Bone marrow (tissue), 2 donors: Measurements from ENCODE around the gene RUNX2.
"Not testable (repeated sequence)": the region's sequence is repeated elsewhere in the genome, so short reads cannot be mapped to it uniquely, and the experiment has no call there.

Experiments used
- DNase-seq, 2 donors: peaks; one replicate each; lab custom pipeline; 2025; lab: John Stamatoyannopoulos, UW

RUNX2 gene

GRCh38 chr6:45457141-45457540 is 129.0 kb downstream of the RUNX2 start:
- DNase-seq = no peak

GRCh38 chr6:45458672-45459071 is 130.5 kb downstream of the RUNX2 start:
- DNase-seq = no peak

GRCh38 chr6:45460166-45460565 is 132.0 kb downstream of the RUNX2 start:
- no peak for DNase-seq

GRCh38 chr6:45461486-45461885 is 133.4 kb downstream of the RUNX2 start:
- no peak for DNase-seq

- no peak for DNase-seq
Measured at GRCh38 chr6:45462190-45463134, 134.3 kb downstream of the RUNX2 start.

- no peak for DNase-seq
Measured at GRCh38 chr6:45464685-45465084, 136.6 kb downstream of the RUNX2 start.

GRCh38 chr6:45466686-45467085 is 138.6 kb downstream of the RUNX2 start:
- no peak for DNase-seq

GRCh38 chr6:45467417-45467816 is 139.3 kb downstream of the RUNX2 start:
- DNase-seq = not testable (repeated sequence)

GRCh38 chr6:45467853-45468252 is 139.7 kb downstream of the RUNX2 start:
- no peak for DNase-seq

GRCh38 chr6:45469663-45470062 is 141.5 kb downstream of the RUNX2 start:
- no peak for DNase-seq

GRCh38 chr6:45470131-45470738 is 142.1 kb downstream of the RUNX2 start:
- DNase-seq = no peak

- DNase-seq = no peak
Measured at GRCh38 chr6:45472382-45472781, 144.3 kb downstream of the RUNX2 start.

GRCh38 chr6:45473121-45473993 is 145.2 kb downstream of the RUNX2 start:
- DNase-seq = no peak

GRCh38 chr6:45474376-45474775 is 146.2 kb downstream of the RUNX2 start:
- DNase-seq = no peak

- DNase-seq = no peak
Measured at GRCh38 chr6:45476341-45476740, 148.2 kb downstream of the RUNX2 start.

GRCh38 chr6:45477278-45477677 is 149.1 kb downstream of the RUNX2 start:
- no peak for DNase-seq

GRCh38 chr6:45477790-45478189 is 149.7 kb downstream of the RUNX2 start:
- DNase-seq = no peak

- DNase-seq = peak in 1 of 2 donors; percentile 69
Measured at GRCh38 chr6:45478240-45478639, 150.1 kb downstream of the RUNX2 start.

- no peak for DNase-seq
Measured at GRCh38 chr6:45479834-45480751, 152.0 kb downstream of the RUNX2 start.

- no peak for DNase-seq
Measured at GRCh38 chr6:45480752-45481415, 152.8 kb downstream of the RUNX2 start.

- no peak for DNase-seq
Measured at GRCh38 chr6:45483021-45483420, 154.9 kb downstream of the RUNX2 start.
